Skin epidermis (tissue), 12 donors: ENCODE data around the gene COL2A1.

Experiments used
- H3K27ac ChIP-seq, 21 experiments: fragments of 200-600 bp; sonication (generic) in 11 of 21; one replicate each; pipeline ENCODE4 v1.5.0; 2020; ENCODE audit warnings: mild to moderate bottlenecking in 3 of 21, inconsistent platforms in 2 of 21, moderate library complexity in 2 of 21
- H3K4me3 ChIP-seq, 7 experiments: fragments of 200-600 bp; sonication (generic) in 2 of 7; one replicate each; pipeline ENCODE4 v1.5.0; 2020; ENCODE audit warnings: inconsistent platforms in 2 of 7, mild to moderate bottlenecking in 2 of 7, moderate library complexity in 1 of 7

The COL2A1 gene

GRCh38 chr12:48016373-48017020 is 12.2 kb upstream of the COL2A1 start:
- no peak overlapping the region for H3K4me3 ChIP-seq
- H3K27ac ChIP-seq: no peak overlapping the region

- no peak overlapping the region for H3K4me3 ChIP-seq
Measured at GRCh38 chr12:48015954-48016353, 11.7 kb upstream of the COL2A1 start.

DNA sequence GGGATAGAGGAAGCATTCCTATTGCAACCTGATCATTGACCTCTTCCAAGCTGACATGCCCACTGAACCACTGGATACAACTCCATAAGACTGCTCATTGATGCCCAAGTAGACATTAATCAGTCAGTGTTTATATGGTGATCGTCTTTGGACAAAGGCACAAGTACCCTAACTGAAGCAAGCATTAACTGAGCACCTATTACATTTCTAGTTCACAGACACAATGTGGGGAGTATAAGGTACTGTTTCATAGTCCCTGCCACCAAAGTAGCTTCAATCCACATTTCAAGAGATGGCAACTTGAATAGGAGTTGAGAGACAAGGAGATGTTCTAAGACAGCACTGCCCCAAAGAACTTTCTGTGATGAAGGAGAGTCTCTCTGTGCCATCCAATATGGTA is 10.9 kb upstream of the COL2A1 start:
- H3K4me3 ChIP-seq: no peak overlapping the region
- no peak overlapping the region for H3K27ac ChIP-seq

More at GRCh38 chr12:48015954-48016353, 11.7 kb upstream of the COL2A1 start:
- H3K27ac ChIP-seq: no peak overlapping the region

DNA sequence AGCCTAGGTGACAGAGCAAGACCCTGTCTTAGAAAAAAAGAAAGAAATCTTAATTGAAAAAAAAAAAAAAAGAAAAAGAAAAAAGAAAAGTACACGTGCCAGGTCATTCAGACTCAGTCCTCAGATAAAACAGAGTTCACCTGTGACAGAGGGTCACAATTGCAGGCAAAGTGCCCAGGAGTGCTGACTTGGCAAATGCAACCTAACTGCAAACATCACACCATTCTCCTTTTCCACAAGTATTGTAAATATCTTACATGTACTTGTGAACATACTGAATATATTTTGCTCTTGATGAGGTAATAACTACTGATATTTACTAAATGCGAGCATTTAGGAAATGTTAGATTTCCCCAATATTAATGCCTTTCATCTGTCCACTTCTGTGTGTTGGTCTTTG is 9.0 kb upstream of the COL2A1 start:
- no peak overlapping the region for H3K27ac ChIP-seq
- no peak overlapping the region for H3K4me3 ChIP-seq

GRCh38 chr12:48012070-48012469 is 7.8 kb upstream of the COL2A1 start:
- no peak overlapping the region for H3K4me3 ChIP-seq
- no peak overlapping the region for H3K27ac ChIP-seq

GRCh38 chr12:48010366-48010970 is 6.2 kb upstream of the COL2A1 start:
- H3K4me3 ChIP-seq: no peak overlapping the region
- H3K27ac ChIP-seq: no peak overlapping the region

GRCh38 chr12:48009471-48009870 is 5.2 kb upstream of the COL2A1 start:
- Histone ChIP-seq H3K4me3 (no peak overlapping the region), H3K27ac (no peak overlapping the region)

GRCh38 chr12:48008950-48009349 is 4.7 kb upstream of the COL2A1 start:
- Histone ChIP-seq H3K4me3 (no peak overlapping the region), H3K27ac (no peak overlapping the region)

DNA sequence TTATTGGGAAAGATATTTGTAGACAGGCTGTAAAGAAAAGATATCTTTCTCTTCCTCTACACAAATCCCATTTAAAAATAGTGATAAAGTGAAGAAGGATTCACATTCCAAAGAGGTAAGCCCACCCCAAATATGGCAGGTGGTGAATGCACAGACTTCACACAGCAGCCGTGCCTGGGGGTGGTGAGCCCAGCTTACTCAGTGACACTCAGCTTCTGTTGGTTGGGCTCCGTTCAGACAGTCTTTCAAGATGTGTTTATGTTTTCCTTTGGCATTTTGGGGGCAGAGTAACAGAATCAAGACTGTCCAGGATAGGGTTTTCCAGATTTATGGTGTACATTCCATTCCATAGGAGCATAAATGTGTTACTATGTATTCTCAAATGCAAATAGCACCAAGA is 4.1 kb upstream of the COL2A1 start:
- Histone ChIP-seq H3K4me3 (no peak overlapping the region), H3K27ac (no peak overlapping the region)

DNA sequence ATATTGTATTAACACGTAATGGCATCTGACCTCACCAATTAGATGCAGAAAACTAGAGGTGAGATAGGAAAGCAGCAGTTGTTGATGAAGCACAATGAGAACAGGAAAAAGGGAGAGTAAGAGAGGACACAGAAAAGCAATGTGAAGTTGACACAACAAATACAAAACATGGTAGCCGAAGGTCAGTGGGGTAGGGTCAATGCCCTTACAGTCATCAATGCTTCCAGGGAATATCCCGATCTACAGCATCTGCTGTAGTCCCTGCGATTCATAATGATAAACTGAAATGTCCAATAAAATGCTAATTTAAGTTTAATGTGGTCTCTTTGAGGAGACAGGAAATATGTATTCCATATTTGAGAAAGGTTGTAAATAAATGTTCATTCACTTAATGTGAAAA is 2.9 kb upstream of the COL2A1 start:
- no peak overlapping the region for H3K27ac ChIP-seq
- H3K4me3 ChIP-seq: no peak overlapping the region

GRCh38 chr12:48005750-48006021 is 1.4 kb upstream of the COL2A1 start:
- Histone ChIP-seq H3K27ac (no peak overlapping the region), H3K4me3 (no peak overlapping the region)

DNA sequence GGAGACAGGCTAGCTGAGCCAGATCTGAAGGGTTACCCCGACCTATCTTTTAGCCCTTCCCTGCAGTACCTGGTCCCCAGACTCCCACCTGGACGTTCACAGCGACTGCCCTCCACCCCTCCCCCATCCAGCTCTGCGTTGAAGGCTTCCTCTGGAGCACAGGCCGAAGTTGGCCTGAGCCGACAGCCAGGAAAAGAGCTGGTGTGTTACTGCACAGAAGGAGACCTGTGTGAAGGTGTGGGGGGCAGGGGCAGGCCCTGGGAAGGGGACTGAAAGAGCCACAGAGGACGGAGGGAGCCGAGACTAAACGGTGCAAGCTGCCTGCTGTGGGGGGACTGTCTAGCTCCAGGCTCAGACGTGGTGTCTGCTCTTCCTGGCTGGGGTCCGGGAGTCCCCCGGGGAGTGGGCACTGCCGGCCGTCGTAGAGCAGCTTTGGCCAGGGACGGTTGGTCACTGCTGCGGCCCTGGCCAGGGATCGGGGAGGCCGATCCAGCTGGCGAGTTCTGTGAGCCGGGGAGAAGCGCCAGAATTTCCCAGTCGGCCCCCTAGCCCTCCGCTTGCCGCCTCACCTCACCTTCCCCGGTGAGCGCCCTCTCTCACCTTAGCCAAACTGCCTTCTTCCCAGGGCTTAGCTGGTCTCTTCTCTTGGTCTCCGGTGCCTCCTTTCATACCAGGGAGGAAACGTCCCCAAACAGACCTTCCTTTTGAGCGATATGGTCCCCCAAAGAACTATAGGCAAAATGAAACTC is 899 bp upstream of the COL2A1 start:
- Histone ChIP-seq H3K27ac (no peak overlapping the region), H3K4me3 (no peak overlapping the region)

DNA sequence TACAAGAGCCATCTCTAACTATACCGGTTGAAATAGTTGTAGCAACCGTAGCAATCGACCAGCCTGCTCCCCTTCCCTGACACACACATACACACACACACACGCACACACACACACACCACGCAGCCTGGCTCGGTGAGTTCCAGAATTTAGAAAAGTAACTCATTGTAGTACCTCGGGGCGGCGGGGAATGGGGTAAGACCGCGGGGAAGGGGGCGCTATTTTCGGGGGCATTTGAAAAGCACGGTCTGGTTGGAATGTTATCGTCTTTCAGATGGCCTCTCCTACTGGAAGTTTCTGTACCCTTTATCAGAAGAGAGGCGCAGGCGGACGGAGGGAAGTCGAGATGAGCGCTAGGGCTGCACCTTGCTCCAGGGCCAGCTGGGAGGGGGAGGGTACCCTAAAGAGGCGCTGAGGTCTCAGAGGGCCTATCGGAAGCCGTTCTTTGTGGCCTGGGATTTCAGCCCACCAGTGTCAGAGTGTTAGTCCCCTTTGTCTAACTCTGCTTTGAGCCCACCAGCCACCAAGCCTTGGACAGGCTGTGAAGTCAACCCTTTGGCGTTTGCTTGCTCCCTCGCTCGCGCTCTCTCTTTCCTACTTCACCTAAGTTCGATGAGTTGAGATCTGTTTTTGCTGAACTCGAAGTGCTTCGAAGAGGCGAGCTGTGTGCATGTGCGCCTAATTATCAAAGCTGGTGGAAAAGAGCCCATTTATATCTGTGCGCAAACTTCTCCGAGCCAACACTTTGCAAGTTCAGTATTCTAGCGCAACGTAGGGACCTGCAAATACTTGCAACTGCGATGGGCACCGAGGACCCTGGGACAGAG is 837 bp downstream of the COL2A1 start:
- Histone ChIP-seq H3K4me3 (peak overlapping the region in 4 of 7 experiments; percentile 7 to 27 (median 20)), H3K27ac (no peak overlapping the region)

- Histone ChIP-seq H3K27ac (peak overlapping the region in 1 of 21 experiments; percentile 10), H3K4me3 (peak overlapping the region in 4 of 7 experiments; percentile 3 to 35 (median 28))
Measured at GRCh38 chr12:48002773-48003218, 1.5 kb downstream of the COL2A1 start.

GRCh38 chr12:48002414-48002730 is 1.9 kb downstream of the COL2A1 start:
- Histone ChIP-seq H3K27ac (peak overlapping the region in 1 of 21 experiments; percentile 57), H3K4me3 (peak overlapping the region in 5 of 7 experiments; percentile 3 to 49 (median 33))

GRCh38 chr12:48001505-48002413 is 2.5 kb downstream of the COL2A1 start:
- Histone ChIP-seq H3K4me3 (peak overlapping the region; percentile 17 to 49 (median 29)), H3K27ac (peak overlapping the region in 9 of 21 experiments; percentile 16 to 73 (median 42))

GRCh38 chr12:48000878-48001504 is 3.3 kb downstream of the COL2A1 start:
- H3K4me3 ChIP-seq: peak overlapping the region; percentile 17 to 49 (median 29)
- peak overlapping the region in 8 of 21 experiments; percentile 32 to 73 (median 49) for H3K27ac ChIP-seq

DNA sequence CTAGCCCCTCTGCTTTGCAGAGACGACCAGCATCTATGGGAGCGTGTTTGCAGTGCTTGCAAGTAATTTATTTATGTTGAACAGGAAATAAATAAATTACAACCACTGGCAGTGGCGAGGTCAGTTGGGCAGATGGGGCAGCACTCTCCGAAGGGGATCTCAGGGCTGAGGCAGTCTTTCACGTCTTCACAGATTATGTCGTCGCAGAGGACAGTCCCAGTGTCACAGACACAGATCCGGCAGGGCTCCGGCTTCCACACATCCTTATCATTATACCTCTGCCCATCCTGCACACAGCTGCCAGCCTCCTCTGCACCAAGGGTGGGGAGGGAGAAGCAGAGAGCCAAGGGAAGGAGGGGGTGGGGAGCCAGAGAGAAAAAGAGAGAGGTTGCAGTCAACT is 4.5 kb downstream of the COL2A1 start:
- Histone ChIP-seq H3K4me3 (no peak overlapping the region), H3K27ac (no peak overlapping the region)

- no peak overlapping the region for H3K4me3 ChIP-seq
- no peak overlapping the region for H3K27ac ChIP-seq
Measured at GRCh38 chr12:47997321-47997720, 7.0 kb downstream of the COL2A1 start.
